HG02973 (cell line): Measurements from ENCODE around the gene ELAC2.
A peak's percentile ranks its signal among the peaks of the same experiment; 100 is the strongest.

Experiments
- ATAC-seq: cut with Tn5 transposase; IDR thresholded peaks from one replicate; pipeline ENCODE4 v1.9.1; 2021; ENCODE audit warnings: moderate library complexity; ENCODE audit not compliant: unreplicated experiment

Gene ELAC2

GRCh38 chr17:13016881-13017654 lies 759 bp downstream of the ELAC2 start:
- peak; percentile 2 for ATAC-seq

DNA sequence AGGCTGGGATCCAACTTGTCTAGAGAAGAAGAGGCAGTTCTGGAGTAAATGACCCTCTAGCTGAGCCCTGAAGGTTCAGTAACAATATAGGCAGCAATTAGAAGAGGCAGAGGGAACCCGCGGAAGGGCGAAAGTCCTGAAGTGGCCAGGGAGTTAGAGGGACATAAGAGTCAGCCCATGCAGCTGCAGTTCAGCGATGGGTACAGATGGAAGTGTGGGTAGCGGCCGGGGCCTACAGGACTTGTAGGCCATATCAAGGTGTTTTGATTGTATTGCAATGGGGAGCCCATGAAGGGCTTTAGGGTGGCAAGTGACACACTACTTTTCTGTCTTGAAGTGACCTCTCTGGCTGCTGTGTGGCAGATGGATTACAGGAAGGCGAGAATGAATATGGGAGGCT lies 3.0 kb downstream of the ELAC2 start:
- ATAC-seq, result no peak

DNA sequence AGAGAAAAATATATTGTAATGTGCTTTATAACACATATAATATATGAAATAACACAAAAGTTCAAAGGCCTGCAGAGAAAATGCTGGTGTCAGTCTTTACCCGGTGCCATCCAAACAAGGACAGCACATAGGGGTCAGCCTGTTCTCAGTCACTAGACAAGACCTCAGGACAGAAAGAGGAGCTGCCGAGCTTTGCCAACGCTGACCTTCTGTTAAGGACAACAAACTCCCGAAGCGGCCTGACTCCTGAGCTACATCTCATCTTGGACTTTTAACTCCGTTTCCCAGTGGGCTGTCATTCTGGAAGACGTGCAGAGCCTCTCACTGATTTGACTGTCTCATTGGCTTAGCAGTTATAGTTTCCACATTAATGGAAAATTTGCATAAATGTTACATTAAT lies 6.9 kb downstream of the ELAC2 start:
- ATAC-seq, result no peak

- no peak for ATAC-seq
These were observed 9.4 kb downstream of the ELAC2 start for GRCh38 chr17:13008461-13008860.

GRCh38 chr17:13005530-13005929 lies 12.3 kb downstream of the ELAC2 start:
- ATAC-seq, result no peak

- no peak for ATAC-seq
These were observed 13.5 kb downstream of the ELAC2 start for GRCh38 chr17:13004336-13004735.

DNA sequence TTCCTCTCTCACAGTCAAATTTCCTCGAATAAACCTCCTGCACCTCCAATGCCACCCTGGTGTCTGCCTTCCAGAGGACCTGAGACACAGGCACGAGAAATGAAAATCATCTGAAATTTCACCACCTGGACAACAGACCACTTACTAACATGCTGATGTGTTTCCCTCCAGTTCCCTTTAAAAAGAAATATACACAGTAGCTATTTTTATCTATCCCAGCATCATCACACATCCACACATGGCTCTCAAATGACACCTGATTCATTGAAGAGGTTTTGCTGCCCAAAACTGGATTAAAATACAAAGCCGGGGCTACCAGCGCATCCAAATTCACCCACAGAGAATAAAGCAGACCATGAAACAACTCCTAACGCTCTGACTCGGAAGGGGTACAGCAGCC lies 13.9 kb downstream of the ELAC2 start:
- ATAC-seq, result no peak

- ATAC-seq, result no peak
These were observed 14.4 kb downstream of the ELAC2 start for GRCh38 chr17:13003454-13003851.

GRCh38 chr17:13002761-13003453 lies 14.9 kb downstream of the ELAC2 start:
- no peak for ATAC-seq

DNA sequence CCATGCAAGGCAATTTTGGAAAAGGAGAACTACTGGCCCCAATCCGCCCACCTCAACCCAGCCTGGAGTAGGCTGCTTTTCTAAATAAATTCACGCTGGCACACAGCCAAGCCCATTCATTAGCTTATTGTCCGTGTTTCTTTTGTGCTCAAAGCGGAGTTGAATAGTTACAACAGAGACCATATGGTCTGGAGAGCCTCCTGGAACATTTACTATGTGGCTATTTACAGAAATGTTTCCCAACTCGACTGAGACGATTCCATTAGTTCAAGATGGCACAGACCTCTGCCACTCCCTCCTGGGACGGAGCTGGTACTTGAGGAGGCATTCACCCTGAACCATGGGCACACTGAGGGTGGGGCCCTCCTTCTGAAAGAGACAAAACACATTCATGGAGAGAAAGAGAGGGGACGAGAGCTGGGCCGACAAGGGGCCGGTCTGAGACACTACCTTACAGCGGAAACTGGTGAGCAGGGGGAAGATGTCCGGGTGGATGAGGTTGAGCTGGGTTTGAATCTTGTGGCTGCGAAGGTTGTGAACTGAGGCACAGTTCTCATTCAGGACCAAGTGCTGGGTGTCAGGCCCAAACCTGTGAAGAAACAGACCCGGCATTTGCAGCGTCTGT lies 15.7 kb downstream of the ELAC2 start:
- ATAC-seq, result no peak

DNA sequence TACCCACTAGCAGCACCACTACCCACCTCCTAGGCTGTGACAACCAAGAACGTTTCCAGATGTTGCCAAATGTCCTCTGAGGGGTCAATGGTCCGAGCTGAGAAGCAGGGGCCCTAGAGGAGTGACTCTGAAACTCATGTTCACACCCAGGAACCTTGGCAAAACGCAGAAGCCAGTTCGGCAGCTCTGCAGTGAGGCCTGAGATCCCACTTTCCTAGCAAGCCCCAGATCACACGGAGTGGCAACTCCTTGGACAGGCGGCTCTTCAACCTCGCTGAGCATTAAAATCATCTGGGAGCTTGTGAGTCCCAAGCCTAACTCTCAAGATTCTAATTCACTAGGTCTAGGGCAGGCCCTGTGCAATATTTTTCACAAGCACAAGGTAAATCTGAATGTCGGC lies 17.3 kb downstream of the ELAC2 start:
- no peak for ATAC-seq

GRCh38 chr17:12998874-12999273 lies 19.0 kb downstream of the ELAC2 start:
- ATAC-seq, result no peak

GRCh38 chr17:12998461-12998860 lies 19.4 kb downstream of the ELAC2 start:
- ATAC-seq, result no peak

DNA sequence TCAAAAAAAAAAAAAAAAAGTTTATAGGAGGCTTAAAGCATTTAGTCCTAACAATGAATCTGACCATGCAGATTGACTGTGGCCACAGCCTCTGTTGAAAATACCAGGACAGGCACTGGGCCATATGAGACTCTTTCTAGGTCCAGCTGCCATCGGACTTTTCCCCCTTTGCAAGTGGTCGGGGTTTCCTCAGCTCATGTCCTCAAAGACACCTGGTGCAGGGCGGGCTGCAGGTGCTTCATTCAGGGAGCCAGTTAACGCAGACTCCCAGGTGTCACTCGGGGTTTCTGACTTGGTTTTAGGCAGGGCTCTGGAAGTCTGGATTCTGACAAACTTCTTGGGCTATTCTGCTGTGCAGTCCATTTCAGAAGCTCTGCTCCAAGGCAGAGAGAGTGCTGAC lies 20.9 kb downstream of the ELAC2 start:
- no peak for ATAC-seq

GRCh38 chr17:12996357-12996756 lies 21.5 kb downstream of the ELAC2 start:
- no peak for ATAC-seq

- no peak for ATAC-seq
These were observed 21.9 kb downstream of the ELAC2 start for GRCh38 chr17:12995896-12996295.

DNA sequence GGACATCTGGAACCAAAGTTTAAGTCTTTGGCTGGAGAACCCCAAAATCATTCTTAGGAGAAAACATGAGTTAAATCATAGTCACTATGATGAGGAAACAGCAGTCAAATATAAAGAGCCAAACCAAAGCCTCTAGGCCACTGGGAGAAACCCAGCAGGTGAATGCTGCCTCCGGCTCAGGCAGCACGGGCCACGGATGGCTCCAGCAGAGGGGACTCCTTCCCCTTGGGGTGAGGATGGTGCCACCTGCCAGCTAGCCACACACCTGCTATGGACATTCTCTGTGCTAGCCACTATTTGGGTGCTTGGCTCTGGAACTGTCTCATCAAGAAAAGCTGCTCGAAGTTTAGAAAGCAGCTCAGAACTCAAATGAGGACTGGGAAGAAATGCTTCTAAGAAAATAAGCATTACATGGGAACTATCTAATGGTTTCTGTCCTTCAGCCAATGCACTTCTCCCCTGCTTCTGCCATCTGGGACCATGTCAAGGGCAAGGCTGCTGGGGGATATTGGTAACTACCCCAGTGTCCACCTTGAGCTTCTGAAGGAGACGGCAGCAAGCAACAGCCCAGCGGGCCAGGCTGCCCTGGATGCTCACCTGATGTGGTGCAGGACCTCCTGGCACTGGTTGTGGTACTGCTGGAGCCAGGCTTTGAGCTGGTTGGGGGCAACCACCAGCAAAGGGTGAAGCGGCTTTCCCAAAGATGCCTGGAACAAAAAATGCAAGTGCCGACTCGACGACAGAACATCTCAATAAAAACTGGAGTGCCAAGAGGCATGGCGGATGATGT lies 22.5 kb downstream of the ELAC2 start:
- ATAC-seq, result no peak

DNA sequence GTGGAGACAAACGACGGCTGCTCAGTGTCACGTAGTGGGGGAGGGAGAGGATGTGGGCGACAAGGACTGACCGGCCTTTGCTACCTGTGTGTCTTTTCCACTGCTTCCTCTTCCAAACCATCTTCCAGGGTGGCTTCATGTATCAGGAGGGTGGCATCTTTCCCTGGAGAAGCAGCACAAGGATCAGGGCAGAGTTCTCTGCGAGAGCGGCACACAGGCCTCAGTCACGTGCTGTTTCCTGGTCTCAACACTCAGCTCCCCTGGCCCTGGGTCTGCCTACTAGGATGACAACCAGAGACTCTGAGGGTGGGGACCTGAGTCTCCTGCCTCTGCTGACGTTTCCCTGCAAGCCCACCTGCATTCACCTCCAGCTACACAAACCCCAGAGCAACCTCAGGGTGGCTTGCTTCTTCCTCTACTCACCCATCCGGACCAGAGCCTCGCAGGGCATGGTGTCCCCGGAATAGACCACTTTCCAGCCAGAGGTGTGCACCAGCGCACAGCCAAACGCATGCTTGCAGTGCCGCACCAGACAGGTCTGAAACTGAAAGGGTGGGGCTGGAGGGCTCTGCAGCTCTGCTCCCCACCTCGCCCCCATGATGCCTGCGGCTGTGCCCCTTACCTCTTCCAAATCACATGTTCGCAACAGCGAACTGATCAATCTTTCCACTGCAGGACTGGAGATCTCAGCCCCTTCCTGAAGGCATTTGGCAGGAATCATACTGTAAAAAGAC lies 23.3 kb downstream of the ELAC2 start:
- no peak for ATAC-seq

DNA sequence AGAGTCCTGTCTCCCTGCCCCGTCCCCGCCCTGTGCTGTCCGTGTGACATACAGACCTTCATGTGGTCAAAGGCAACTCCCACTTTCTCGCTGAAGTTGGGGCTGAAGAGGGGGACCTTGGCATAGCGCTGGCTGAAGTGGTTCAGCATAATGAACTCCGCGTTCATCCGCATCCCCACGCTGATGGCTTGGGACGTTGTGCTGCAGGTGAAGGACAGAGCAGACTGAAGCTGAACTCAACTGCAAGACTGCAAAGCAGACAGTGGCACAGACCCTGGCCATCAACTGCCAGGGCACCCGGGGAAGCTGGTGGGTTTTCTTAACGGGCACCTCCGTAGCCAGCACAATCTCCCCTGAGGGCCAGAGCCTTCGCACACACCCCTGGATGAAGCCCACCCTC lies 24.2 kb downstream of the ELAC2 start:
- no peak for ATAC-seq

- no peak for ATAC-seq
These were observed 25.2 kb downstream of the ELAC2 start for GRCh38 chr17:12992676-12993075.

DNA sequence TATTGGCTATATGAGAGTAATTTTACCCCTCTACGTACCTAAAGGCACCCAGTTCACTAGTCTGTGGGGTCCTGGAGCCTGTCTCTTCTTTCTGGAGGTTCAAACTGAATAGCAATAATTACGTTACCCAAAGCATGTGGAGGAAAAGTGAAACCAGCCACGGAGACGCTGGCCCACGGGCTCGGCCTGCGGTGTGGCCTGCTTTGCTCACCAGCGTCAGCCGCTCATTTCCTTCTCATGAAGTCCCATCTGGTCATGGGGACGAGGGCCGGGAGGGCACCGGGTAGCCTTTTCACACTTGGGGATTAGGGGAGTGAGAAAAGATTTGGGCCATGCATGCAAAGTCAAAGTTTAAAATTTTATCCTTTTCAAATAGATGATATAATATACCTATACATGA lies 26.9 kb downstream of the ELAC2 start:
- ATAC-seq, result no peak
